GF-D8 (cell line): ENCODE data around the gene TMEM179.
"Not testable (repeated sequence)": the region's sequence is repeated elsewhere in the genome, so short reads cannot be mapped to it uniquely, and the experiment has no call there.

Source experiments
- DNase-seq: peaks from one replicate; lab custom pipeline; 2025; lab: John Stamatoyannopoulos, UW

The TMEM179 gene

GRCh38 chr14:104586832-104587620 lies 17.5 kb downstream of the TMEM179 start:
- no peak for DNase-seq

- no peak for DNase-seq
These were observed 18.4 kb downstream of the TMEM179 start for GRCh38 chr14:104585966-104586697.

- no peak for DNase-seq
These were observed 20.0 kb downstream of the TMEM179 start for GRCh38 chr14:104584557-104584956.

- no peak for DNase-seq
These were observed 20.9 kb downstream of the TMEM179 start for GRCh38 chr14:104583424-104584306.

- DNase-seq: no peak
These were observed 21.9 kb downstream of the TMEM179 start for GRCh38 chr14:104582662-104583061.

- DNase-seq: no peak
These were observed 22.6 kb downstream of the TMEM179 start for GRCh38 chr14:104582005-104582404.

- DNase-seq: no peak
These were observed 23.1 kb downstream of the TMEM179 start for GRCh38 chr14:104581521-104581920.

GRCh38 chr14:104580961-104581360 lies 23.6 kb downstream of the TMEM179 start:
- DNase-seq: no peak

- not testable (repeated sequence) for DNase-seq
These were observed 24.6 kb downstream of the TMEM179 start for GRCh38 chr14:104579939-104580338.

- no peak for DNase-seq
These were observed 25.1 kb downstream of the TMEM179 start, which contains the start of gene C14orf180 for GRCh38 chr14:104579507-104579906. TSS of gene C14orf180 (plus strand) at chr14:104579764. CDS start at chr14:104586431, 6,667 bp downstream.

GRCh38 chr14:104578321-104578720 lies 26.3 kb downstream of the TMEM179 start:
- no peak for DNase-seq

- no peak for DNase-seq
These were observed 26.7 kb downstream of the TMEM179 start for GRCh38 chr14:104577847-104578301.

GRCh38 chr14:104577426-104577825 lies 27.1 kb downstream of the TMEM179 start:
- no peak for DNase-seq

GRCh38 chr14:104576970-104577332 lies 27.6 kb downstream of the TMEM179 start:
- DNase-seq: no peak

GRCh38 chr14:104576232-104576969 lies 28.2 kb downstream of the TMEM179 start:
- no peak for DNase-seq

- DNase-seq: no peak
These were observed 29.5 kb downstream of the TMEM179 start for GRCh38 chr14:104574978-104575583.

GRCh38 chr14:104574536-104574935 lies 30.0 kb downstream of the TMEM179 start:
- DNase-seq: no peak

- DNase-seq: no peak
These were observed 30.6 kb downstream of the TMEM179 start for GRCh38 chr14:104573930-104574329.

- DNase-seq: no peak
These were observed 31.9 kb downstream of the TMEM179 start for GRCh38 chr14:104572668-104573067.

- no peak for DNase-seq
These were observed 32.4 kb downstream of the TMEM179 start for GRCh38 chr14:104572024-104572626.

GRCh38 chr14:104571246-104571645 lies 33.3 kb downstream of the TMEM179 start:
- no peak for DNase-seq
